HepG2 (cell line): Measurements from ENCODE around the gene ARMH4. TPM values are rescaled to one million over a fixed set of nuclear protein-coding genes. Genes with fewer than 3 reads are reported as not detected.
A peak's percentile ranks its signal among the peaks of the same experiment; 100 is the strongest.

Experiments used
- ATAC-seq: fragments of 200-7000 bp; cut with Tn5 transposase; 3 replicates; pipeline ENCODE4 v1.9.1; 2020; ENCODE audit warnings: mild to moderate bottlenecking, moderate library complexity
- BruUV-seq: library from RNA; stranded (reverse); fragments of 400-500 nt; replicated peaks from 2 replicates; lab custom pipeline; 2021; lab: Mats Ljungman, UMichigan
- CTCF ChIA-PET: fragments of 300-600 bp; formaldehyde crosslinking; extraction: SDS; loops from one replicate; lab custom pipeline; 2021; ENCODE audit warnings: low total read pairs, inconsistent platforms, low intra/inter-chr PET ratio; lab: Yijun Ruan, JAX
- POLR2A ChIA-PET: fragments of 350-600 bp; sonication (Branson Sonifier 250); formaldehyde crosslinking; loops from one replicate; lab custom pipeline; 2020; ENCODE audit warnings: antibody characterized with exemption, inconsistent platforms; lab: Yijun Ruan, JAX
- DNase-seq: peaks from one replicate; pipeline ENCODE4 v3.0.0-alpha.2; 2015; ENCODE audit warnings: low spot score
- FAIRE-seq: peaks from 3 replicates; lab custom pipeline; 2011; peaks lifted over from hg19 to GRCh38; lab: Jason Lieb, UNC
- H2AFZ ChIP-seq: one replicate; pipeline ENCODE4 v1.6.1; 2011; ENCODE audit warnings: low read length, inconsistent platforms
- H3K27ac ChIP-seq: fragments of 300-600 bp; 3 replicates; pipeline ENCODE4 v1.8.0; 2011; ENCODE audit warnings: mixed run types, mild to moderate bottlenecking, mixed read lengths, low read length, inconsistent platforms; ENCODE audit not compliant: insufficient read depth; ENCODE audit errors: extremely low read length
- H3K27me3 ChIP-seq, 2 experiments: fragments of 200-600 bp in 1 of 2; 2 replicates in 1 of 2; 3 replicates in 1 of 2; pipeline versions ENCODE4 v1.6.0 to v1.8.0; 2011; ENCODE audit warnings: low read length in 2 of 2, mild to moderate bottlenecking in 2 of 2, moderate library complexity in 2 of 2, inconsistent platforms in 1 of 2; ENCODE audit not compliant: insufficient read depth in 2 of 2, control insufficient read depth in 1 of 2
- H3K36me3 ChIP-seq, 2 experiments: fragments of 200-600 bp in 1 of 2; replicated peaks in 1 of 2; 2 replicates in 1 of 2; 3 replicates in 1 of 2; pipeline versions ENCODE4 v1.5.1 to v1.8.0; 2011; ENCODE audit warnings: low read length in 2 of 2, inconsistent platforms in 1 of 2; ENCODE audit not compliant: insufficient read depth in 2 of 2, control insufficient read depth in 1 of 2
- H3K4me1 ChIP-seq: 2 replicates; pipeline ENCODE4 v1.5.1; 2012; ENCODE audit warnings: low read length, inconsistent platforms; ENCODE audit not compliant: insufficient read depth
- H3K4me2 ChIP-seq: 2 replicates; pipeline ENCODE4 v1.6.0; 2011; ENCODE audit warnings: low read depth, low read length, inconsistent platforms
- H3K4me3 ChIP-seq, 3 experiments: fragments of 200-600 bp in 1 of 3; sonication (generic), shearing (Covaris generic) in 1 of 3; replicated peaks in 1 of 3; 2 replicates each; pipeline ENCODE4 v1.5.1; 2011 to 2016; ENCODE audit warnings: low read length in 3 of 3, inconsistent platforms in 2 of 3, low read depth in 2 of 3, mild to moderate bottlenecking in 2 of 3, control low read depth in 1 of 3, mixed read lengths in 1 of 3; ENCODE audit not compliant: insufficient read depth in 1 of 3
- H3K79me2 ChIP-seq: one replicate; pipeline ENCODE4 v1.6.1; 2011; ENCODE audit warnings: low read length, inconsistent platforms; ENCODE audit not compliant: insufficient read depth
- H3K9ac ChIP-seq: 2 replicates; pipeline ENCODE4 v1.6.0; 2011; ENCODE audit warnings: mild to moderate bottlenecking, low read depth, low read length, inconsistent platforms; ENCODE audit not compliant: insufficient read depth
- H3K9me3 ChIP-seq: 2 replicates; pipeline ENCODE4 v1.5.1; 2012; ENCODE audit warnings: mild to moderate bottlenecking, low read length
- H4K20me1 ChIP-seq: 2 replicates; pipeline ENCODE4 v1.6.0; 2011; ENCODE audit warnings: inconsistent platforms, mild to moderate bottlenecking, low read length, moderate library complexity; ENCODE audit not compliant: insufficient read depth
- AGO2 ChIP-seq: fragments of 200-400 bp; formaldehyde crosslinking; optimal IDR thresholded peaks from 2 replicates; pipeline ENCODE3; 2017; ENCODE audit warnings: mild to moderate bottlenecking, low read depth, low read length, moderate library complexity
- ATM ChIP-seq: fragments of 450-650 bp; IDR thresholded peaks from 2 replicates; pipeline ENCODE4 v1.7.1; 2017; ENCODE audit warnings: mild to moderate bottlenecking, borderline replicate concordance
- CTCF ChIP-seq: sonication (generic); formaldehyde crosslinking; IDR thresholded peaks from 2 replicates; pipeline ENCODE4 v1.5.0; 2020; ENCODE audit warnings: mild to moderate bottlenecking, missing genetic modification reagents, moderate library complexity
- KDM6A ChIP-seq: IDR thresholded peaks from 2 replicates; pipeline ENCODE4 v1.6.1; 2016; ENCODE audit warnings: low read depth
- KLF16 ChIP-seq, 2 experiments: sonication (generic) in 1 of 2; formaldehyde crosslinking in 1 of 2; IDR thresholded peaks; 2 replicates each; pipeline versions ENCODE4 v1.6.1 to v1.8.0; 2016 to 2023; ENCODE audit warnings: missing genetic modification reagents in 2 of 2, missing compliant biosample characterization in 1 of 2
- MAFF ChIP-seq: IDR thresholded peaks from 2 replicates; pipeline ENCODE4 v1.6.1; 2011; ENCODE audit warnings: low read depth, low read length, improper control_type of control experiment
- TERF1 ChIP-seq: sonication (generic); formaldehyde crosslinking; IDR thresholded peaks from 2 replicates; pipeline ENCODE4 v1.8.0; 2022; ENCODE audit warnings: mild to moderate bottlenecking, missing genetic modification reagents, moderate library complexity
- ZBTB39 ChIP-seq: sonication (generic); formaldehyde crosslinking; IDR thresholded peaks from 2 replicates; pipeline ENCODE4 v1.5.0; 2020; ENCODE audit warnings: missing genetic modification reagents
- ZNF496 ChIP-seq: sonication (generic); formaldehyde crosslinking; IDR thresholded peaks from 2 replicates; pipeline ENCODE4 v1.8.1; 2023; ENCODE audit warnings: mild to moderate bottlenecking, moderate library complexity, missing genetic modification reagents; ENCODE audit not compliant: insufficient replicate concordance
- ZNF510 ChIP-seq: sonication (generic); formaldehyde crosslinking; IDR thresholded peaks from 2 replicates; pipeline ENCODE4 v1.4.0; 2020; ENCODE audit warnings: low read depth, mild to moderate bottlenecking, missing genetic modification reagents
- ZNF879 ChIP-seq: sonication (generic); formaldehyde crosslinking; IDR thresholded peaks from 2 replicates; pipeline ENCODE4 v1.8.1; 2023; ENCODE audit warnings: missing genetic modification reagents
- WGBS: methylation state at CpG from one replicate; pipeline ENCODE4 v1.1.6; 2017; ENCODE audit warnings: low lambda C conversion rate; 5-methylcytosine and 5-hydroxymethylcytosine counted together
- in situ Hi-C: cut with HindIII; loops from 2 replicates; pipeline ENCODE4 v1.10.0; 2017; ENCODE audit warnings: low pct_unique_long_range_greater_than_20kb; ENCODE audit not compliant: extremely low pct_ligation_motif_present
- intact Hi-C: fragments of 100-400 bp; cut with micrococcal nuclease; formaldehyde crosslinking; loops from one replicate; pipeline ENCODE4 v1.10.0; 2022; ENCODE audit not compliant: unreplicated experiment
- polyA plus RNA-seq, 8 experiments: library from polyadenylated mRNA; depleted of rRNA in 3 of 8; stranded (reverse) in 7 of 8; unstranded in 1 of 8; fragments of >200 nt; fragmentation: Illumina TruSeq in 4 of 8; extraction: Trizol in 4 of 8; gene quantifications; 2 replicates each; pipeline versions ENCODE4 v1.2.1 to v1.2.3, GENCODE V29; 2011 to 2016; ENCODE audit warnings: low read depth in 4 of 8, missing spikeins in 1 of 8, mixed read lengths in 1 of 8; ENCODE audit not compliant: insufficient read depth in 1 of 8
- total RNA-seq, 5 experiments: library from RNA; depleted of rRNA; stranded (reverse); fragments of >200 nt; fragmentation: Illumina TruSeq; extraction: Trizol; gene quantifications; 2 replicates each; pipeline ENCODE4 v1.2.3, GENCODE V29; 2016; ENCODE audit warnings: low read depth in 1 of 5
- TF ChIP-seq, protein P1 (sequence below): sonication (generic); formaldehyde crosslinking; IDR thresholded peaks from 2 replicates; pipeline ENCODE4 v1.5.0; 2020; ENCODE audit warnings: missing genetic modification reagents

ARMH4 gene
- total and polyA plus RNA-seq, 2 of the 13 experiments (the other 11 are each of a cell fraction or from before 2014, with no cell fraction given): 0.02 to 0.18 TPM

DNA sequence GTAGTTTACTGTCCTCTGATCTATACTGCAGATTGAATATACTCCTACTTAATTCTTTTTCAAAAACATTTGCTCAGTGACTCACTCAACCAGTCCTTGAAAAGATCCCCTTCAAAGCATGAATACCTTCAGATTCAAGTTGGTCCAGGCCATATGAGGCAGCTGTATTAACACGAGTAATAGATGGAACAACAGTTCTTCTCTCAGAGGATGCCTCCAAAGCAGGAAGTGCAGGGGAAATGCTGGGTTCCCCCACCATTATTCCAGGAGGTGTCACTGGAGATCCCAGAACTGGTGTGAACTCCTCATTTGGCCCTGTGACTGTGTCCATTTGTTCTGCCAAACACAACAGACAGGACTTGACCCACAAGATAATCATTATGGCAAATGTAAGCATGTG is 20.6 kb downstream of the ARMH4 start:
- H3K36me3 ChIP-seq: no peaks in the 10 kb centered on the region
- CTCF ChIA-PET: no interaction called here
- WGBS: 0% methylated on average over 1 of the region's 1 CpG
- H3K27ac ChIP-seq: no peak overlapping the region
- POLR2A ChIA-PET: no interaction called here
- no peaks in the 10 kb centered on the region for H3K79me2 ChIP-seq
- TF ChIP-seq CTCF (peak; percentile 40; the same call in 1 of the 2 replicates), ZNF879 (no peak)
- peak; percentile 42; the same call in 1 of the 3 replicates for ATAC-seq
- H2AFZ ChIP-seq: no peak overlapping the region
- no peak overlapping the region for H3K9ac ChIP-seq
- H3K27me3 ChIP-seq: no peaks in the 10 kb centered on the region; a peak in 1 of 5 replicates
- in situ Hi-C loops: no loop called here
- BruUV-seq: no TSS peak
- H3K4me3 ChIP-seq: no peak overlapping the region
- no peaks in the 10 kb centered on the region for H4K20me1 ChIP-seq
- DNase-seq: peak; percentile 31
- no peak overlapping the region for H3K4me2 ChIP-seq
- intact Hi-C loops: no loop called here
- H3K4me1 ChIP-seq: no peaks in the 10 kb centered on the region
- no peak for FAIRE-seq
- no peaks in the 10 kb centered on the region for H3K9me3 ChIP-seq

GRCh38 chr14:58130116-58130782 is 21.8 kb downstream of the ARMH4 start:
- no TSS peak for BruUV-seq
- CTCF ChIA-PET: no interaction called here
- TF ChIP-seq ZBTB39: no peak
- no peak for TF ChIP-seq KLF16 (CRISPR knock-in tag; IDR thresholded peaks at IDR 0.05)
- no peak for TF ChIP-seq MAFF
- TF ChIP-seq, protein P1, sequence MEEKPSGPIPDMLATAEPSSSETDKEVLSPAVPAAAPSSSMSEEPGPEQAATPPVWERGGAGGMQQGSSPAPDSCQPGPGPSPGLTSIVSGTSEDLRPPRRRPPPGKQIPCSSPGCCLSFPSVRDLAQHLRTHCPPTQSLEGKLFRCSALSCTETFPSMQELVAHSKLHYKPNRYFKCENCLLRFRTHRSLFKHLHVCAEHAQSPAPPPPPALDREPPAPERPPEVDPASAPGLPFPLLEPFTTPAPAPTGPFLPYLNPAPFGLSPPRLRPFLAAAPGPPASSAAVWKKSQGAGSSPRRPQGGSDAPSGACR (CRISPR knock-in tag): no peak
- TF ChIP-seq ZNF510 (CRISPR knock-in tag): no peak
- no peak for TF ChIP-seq TERF1
- TF ChIP-seq KDM6A (CRISPR knock-in tag): no peak
- TF ChIP-seq AGO2: no peak
- TF ChIP-seq ZNF496 (CRISPR knock-in tag): no peak
- no peak for TF ChIP-seq ATM

More at GRCh38 chr14:58130116-58130782, 21.8 kb downstream of the ARMH4 start:
- Histone ChIP-seq H3K4me2 (no peak overlapping the region), H4K20me1 (no peaks in the 10 kb centered on the region), H3K4me1 (no peaks in the 10 kb centered on the region), H3K4me3 (no peak overlapping the region), H2AFZ (no peak overlapping the region), H3K79me2 (no peaks in the 10 kb centered on the region), H3K27me3 (peaks cover 0 to 2% of the 10 kb centered on the region in 2 experiments; a peak in 1 of 5 replicates), H3K9me3 (no peaks in the 10 kb centered on the region), H3K9ac (no peak overlapping the region), H3K27ac (no peak overlapping the region), H3K36me3 (no peaks in the 10 kb centered on the region)
- ATAC-seq (no peak), DNase-seq (no peak), FAIRE-seq (no peak)
- in situ Hi-C loops (no loop called here), intact Hi-C loops (no loop called here)
- POLR2A ChIA-PET: no interaction called here
- WGBS: 46% methylated on average over 4 of the region's 4 CpGs
